Fibroblast of the conjunctiva (primary cell): Measurements from ENCODE around the gene TTC39A.

ENCODE experiments used
- DNase-seq: peaks from one replicate; pipeline ENCODE4 v3.0.0-alpha.2; 2010; ENCODE audit warnings: low read depth

The TTC39A gene

GRCh38 chr1:51297401-51298321 lies 32.7 kb downstream of the TTC39A start:
- no peak for DNase-seq

DNA sequence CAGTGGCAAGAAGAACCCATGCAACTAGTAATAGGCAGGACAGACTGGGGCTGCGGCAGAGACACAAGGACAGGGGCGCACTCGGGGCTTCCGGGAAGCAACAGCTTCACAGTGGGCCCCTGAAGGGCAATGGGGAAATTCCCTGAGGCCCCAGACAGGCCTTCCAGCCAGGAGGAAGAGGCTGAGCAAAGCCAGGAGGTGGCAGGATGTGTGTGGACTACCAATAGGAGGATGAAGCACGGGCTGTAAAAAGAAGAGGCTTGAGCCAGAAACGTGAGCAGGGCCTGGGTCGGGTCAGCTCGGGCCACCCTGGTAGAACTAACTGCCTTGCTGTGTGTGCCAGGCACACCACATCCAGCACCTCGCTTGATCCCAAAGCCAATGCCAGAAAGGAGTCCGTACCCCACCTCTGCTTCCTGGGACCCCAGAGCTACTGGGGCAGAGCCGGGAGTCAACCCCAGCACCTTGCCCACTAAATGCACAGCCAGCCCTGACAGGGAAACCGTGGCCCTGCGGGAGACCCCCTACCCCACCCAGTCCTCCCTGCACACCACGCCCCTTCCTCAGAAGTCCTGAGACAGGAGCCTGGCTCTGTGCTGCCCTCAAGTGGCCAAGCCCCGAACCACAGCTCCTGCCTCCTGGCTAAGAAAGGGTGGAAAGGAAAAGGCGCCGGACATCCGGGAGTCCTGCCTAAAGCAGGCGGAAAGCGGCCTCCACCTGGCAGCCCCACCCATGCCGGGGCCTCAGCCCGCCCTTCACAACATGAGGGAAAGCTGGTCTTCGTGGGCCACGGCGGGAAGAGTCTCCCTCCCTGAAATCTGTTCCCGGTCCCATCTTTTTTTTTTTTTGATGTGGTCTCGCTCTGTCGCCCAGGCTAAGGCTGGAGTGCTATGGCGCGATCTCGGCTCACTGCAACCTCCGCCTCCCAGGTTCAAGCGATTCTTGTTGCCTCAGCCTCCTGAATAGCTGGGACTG lies 33.7 kb downstream of the TTC39A start:
- DNase-seq = peak; percentile 70

GRCh38 chr1:51295926-51296325 lies 34.4 kb downstream of the TTC39A start:
- DNase-seq = no peak

DNA sequence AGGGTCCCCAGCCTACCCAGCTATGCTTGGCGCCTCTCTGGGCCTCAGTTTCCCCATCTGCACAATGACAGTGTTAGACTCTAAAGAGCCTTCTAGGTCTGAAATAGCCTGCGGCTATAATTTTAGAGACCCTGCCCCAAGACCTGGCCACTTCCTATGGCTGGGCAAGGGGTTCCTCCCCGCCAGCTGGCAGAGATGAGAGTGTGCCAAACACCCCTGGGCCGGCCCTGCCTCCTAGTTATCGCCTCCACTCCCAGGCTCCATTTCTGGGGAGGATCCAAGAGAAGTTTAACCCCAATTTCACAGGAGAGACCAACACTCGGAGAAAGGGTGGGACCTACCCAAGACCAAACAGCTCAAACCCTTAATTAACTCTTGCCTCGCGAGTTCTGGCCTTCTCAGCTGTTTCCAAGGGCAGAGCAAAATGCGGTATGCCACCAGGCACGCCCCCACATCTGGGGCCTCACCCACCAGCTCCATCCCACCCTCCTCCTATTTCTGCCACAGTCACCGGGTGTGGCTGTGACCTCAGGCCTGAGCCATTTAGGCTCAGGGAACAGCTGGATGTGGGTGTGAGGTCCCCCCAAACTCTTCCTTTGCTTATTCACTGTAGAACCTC lies 35.7 kb downstream of the TTC39A start:
- no peak for DNase-seq

DNA sequence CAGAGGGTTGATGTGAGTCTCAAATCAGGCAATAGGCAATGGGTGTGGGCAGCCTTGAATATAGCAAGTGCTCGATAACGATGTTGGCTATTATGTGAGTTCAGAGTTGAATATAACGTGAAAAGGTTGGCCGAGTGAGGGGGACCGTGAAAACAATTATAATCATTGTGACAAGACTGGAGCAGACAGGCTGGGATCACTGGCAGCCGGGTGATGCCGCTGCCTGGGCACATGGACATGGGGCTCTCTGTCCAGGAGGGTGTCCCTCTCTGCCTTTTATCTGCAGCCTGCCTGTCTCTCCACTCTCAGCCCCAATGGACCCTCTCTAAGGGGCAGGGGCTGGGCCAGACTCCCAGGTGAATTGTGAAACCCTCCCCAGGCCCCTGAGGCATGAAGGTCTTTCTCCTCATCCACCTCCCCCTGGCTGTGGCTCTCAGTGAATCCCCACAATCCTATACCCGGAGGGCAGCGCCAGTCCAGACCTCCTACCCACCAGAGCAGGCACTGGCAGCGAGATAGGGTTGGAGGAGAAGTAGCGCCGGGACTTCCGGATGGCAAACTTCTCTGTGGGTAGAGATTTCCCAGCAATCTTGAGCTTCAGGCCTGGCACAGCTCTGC lies 36.4 kb downstream of the TTC39A start:
- no peak for DNase-seq

DNA sequence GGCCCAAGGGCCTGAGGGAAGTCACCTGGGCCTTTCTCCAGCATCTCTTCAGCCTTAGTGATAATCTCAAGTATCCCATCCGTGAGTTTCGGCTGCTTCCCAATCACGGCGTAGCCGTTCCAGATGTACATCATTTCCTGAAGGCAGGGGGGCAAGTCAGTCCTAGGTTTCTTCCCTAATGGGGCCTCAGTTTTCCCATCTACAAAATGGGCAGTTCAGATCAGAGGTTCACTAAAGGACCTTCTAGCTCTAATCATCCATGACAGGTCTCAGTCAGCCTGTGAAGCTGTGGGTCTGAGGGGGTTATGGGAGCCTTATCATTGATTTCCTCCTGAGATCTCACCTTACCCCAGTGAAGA lies 39.9 kb downstream of the TTC39A start:
- no peak for DNase-seq

- DNase-seq = no peak
These were observed 40.5 kb downstream of the TTC39A start for GRCh38 chr1:51289676-51290488.

DNA sequence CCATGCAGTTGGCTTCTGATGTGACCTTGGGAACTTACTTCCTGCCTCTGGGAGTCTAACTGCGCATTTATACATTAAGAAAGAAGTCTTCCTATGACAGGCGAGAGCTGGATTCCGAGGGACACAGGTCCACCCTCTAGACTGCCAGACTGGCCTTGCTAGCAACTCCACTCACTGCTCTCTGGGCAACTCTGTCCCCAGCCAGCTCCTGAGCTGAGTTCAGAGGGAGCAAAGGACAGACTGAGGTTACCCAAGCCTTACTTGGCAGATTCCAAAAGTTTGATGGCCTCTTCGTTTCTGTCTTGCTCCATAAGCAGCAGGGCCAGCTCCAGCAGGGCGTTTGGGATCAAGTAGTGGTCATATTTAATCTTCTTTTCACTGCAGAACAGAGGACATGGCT lies 41.8 kb downstream of the TTC39A start:
- DNase-seq = no peak

DNA sequence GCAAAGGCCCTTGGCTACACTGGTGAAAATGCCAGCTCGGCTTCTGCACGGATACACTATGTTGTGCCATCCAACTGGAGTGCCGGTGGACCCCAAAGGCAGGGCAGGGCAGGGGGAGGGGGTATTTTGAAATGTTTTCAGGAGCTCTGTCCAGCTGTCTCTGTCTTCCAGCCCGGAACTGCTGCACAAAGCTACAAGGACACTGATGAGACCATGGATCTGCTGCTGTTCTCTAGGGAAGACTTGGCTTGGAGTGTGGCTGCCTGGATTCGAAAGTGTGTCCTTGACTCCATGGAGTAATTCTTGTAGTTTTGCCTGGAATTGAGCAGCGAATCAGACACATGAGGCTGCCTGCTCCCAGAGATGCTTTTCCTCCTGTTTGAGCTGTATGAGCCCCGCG lies 42.4 kb downstream of the TTC39A start:
- no peak for DNase-seq

- DNase-seq = no peak
These were observed 45.3 kb downstream of the TTC39A start for GRCh38 chr1:51285055-51285454.

GRCh38 chr1:51284487-51284954 lies 45.8 kb downstream of the TTC39A start:
- no peak for DNase-seq

- no peak for DNase-seq
These were observed 46.4 kb downstream of the TTC39A start for GRCh38 chr1:51283979-51284378.

DNA sequence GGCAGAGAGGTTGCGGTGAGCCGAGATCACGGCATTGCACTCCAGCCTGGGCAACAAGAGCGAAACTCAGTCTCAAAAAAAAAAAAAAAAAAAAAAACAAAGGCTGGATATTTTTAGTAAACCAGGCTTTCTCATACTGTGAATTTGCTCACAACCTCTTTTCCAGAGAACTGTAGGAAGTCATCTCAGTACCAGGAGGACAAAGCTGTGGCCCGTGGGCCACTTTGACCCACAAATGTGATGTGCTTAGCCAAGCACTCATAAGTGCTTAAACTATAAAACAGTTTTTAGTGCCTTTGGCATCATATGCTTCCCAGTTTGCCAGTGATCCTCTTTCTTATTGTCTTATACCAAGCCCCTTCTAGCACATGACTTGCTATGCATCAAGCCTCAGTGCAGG lies 47.8 kb downstream of the TTC39A start:
- no peak for DNase-seq

DNA sequence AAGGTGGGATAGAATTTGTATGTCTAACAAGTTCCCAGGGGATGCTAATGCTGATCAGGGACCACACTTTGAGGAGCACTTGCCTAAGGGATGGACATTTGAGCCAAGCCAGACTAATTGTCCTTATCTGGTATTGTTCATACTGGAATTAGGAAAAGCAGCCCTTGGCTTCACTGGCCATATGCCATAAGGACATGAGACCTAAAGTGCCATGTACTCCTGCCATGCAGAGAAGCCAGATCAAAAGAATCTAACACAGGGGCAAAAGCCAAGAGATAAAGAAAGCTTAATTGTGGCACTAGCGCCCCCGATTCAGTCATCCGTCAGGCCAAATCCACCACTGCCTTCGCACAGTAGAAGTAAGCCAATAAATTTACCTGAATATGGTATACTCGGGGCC lies 48.6 kb downstream of the TTC39A start:
- DNase-seq = no peak

DNA sequence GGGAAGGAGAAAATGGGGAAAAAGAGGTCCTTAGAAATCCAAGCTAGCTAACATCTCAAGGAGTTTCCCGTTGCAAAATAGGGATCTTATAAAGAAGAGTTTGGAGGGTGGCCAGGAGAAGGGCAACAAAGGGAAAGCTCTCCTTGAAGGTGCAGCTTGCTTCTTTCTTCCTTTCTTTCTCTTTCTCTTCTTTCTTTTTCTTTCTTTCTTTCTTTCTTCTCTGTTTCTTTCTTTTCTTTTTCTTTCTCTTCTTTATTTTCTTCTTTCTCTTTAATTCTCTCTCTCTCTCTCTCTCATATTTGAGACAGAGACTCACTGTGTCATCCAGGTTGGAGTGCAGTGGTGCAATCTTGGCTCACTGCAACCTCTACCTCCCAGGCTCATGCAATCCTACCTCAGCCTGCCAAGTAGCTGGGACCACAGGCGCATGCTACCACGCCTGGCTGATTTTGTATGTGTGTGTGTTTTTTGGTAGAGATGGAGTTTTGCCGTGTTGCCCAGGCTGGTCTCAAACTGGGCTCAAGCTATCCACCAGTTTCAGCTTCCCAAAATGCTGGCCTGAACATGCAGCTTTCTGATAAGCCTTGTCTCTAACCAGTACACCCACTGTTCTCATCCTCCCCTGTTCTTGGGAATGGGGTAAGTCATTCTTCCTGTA lies 49.9 kb downstream of the TTC39A start:
- no peak for DNase-seq

DNA sequence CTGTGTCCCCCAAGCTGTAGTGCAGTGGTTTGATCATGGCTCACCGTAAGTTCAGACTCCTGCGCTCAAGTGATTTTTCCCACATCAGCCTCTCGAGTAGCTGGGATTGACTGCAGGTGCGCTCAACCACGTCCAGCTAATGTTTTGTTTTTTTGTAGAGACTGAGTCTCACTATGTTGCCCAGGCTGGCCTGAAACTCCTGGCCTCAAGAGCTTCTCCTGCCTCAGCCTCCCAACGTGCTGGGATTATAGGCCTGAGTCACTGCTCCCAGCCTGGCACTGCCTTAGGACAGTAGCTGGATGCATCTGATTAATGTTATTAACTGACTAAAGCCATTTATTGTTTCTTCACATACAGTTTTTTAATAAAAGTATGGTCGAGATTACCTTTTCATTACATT lies 54.1 kb downstream of the TTC39A start:
- no peak for DNase-seq

DNA sequence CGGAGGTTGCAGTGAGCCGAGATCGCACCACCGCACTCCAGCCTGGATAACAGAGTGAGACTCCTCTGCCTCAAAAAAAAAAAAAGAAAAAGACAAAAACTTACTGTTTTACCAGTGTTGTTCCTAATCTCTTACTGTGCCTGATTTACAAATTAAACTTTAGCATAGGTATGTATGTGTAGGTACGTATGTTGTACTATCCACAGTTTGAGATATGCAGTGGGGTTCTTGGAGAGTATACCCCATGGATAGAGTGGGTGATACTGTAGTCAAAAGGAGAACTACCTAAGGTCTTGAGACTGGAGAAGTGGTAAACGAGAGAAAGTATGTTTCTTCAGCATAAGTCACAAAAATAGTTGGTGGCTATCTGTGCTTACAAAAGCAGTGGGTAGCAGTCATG lies 55.7 kb downstream of the TTC39A start:
- no peak for DNase-seq

DNA sequence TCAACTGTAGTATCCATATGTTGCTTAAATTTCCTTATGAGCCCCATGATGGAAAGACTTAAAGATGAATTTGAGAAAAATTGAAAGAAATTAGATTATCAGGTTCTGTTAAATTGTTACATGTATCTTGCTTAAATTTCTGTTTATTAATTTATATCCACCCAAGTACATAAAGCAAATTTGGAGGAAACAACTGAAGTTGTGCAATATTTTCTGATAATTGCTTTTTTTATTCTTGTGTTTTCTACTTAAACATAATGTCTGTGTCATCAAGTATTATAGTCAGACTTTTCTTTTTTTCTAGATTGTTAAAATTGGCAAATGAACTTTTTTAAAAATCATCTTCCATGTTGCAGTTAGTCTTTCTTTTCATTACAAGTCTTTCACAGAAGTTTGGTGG lies 57.4 kb downstream of the TTC39A start:
- no peak for DNase-seq

- peak; percentile 32 for DNase-seq
These were observed 59.6 kb downstream of the TTC39A start for GRCh38 chr1:51270751-51271150.

GRCh38 chr1:51268634-51269033 lies 61.7 kb downstream of the TTC39A start:
- no peak for DNase-seq

DNA sequence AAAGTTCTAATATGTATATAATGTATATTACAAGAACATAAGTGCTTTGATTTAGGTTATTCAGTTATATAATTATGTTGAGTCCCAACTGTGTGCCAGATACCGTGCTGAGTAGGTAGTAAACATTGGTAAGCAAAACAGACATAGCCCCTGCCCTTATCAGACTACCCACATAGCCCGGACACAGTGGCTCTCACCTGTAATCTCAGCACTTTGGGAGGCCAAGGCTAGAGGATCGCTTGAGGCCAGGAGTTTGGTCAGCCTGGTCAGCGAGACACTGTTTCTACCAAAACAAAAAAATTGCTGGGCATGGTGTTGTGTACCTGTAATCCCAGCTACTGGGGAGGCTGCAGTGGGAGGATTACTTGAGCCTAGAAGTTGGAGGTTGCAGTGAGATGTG lies 63.6 kb downstream of the TTC39A start:
- DNase-seq = no peak
